MM.1S (cell line): ENCODE measurements around the gene FER.

Source experiments
- DNase-seq: peaks from one replicate; pipeline ENCODE4 v3.0.0-alpha.2; 2015
- H2AFZ ChIP-seq: fragments of 300-600 bp; sonication (generic); 2 replicates; pipeline ENCODE4 v1.6.0; 2016; ENCODE audit warnings: antibody characterized with exemption, low read length
- H3F3A ChIP-seq: fragments of 300-600 bp; sonication (generic); 2 replicates; pipeline ENCODE4 v1.6.1; 2016; ENCODE audit warnings: mild to moderate bottlenecking, antibody characterized with exemption, low read length, moderate library complexity, mixed read lengths; ENCODE audit not compliant: insufficient read depth
- H3K27ac ChIP-seq: fragments of 300-600 bp; sonication (generic); 2 replicates; pipeline ENCODE4 v1.5.1; 2016; ENCODE audit warnings: mild to moderate bottlenecking, low read length
- H3K27me3 ChIP-seq: fragments of 300-600 bp; sonication (generic); replicated peaks from 2 replicates; pipeline ENCODE4 v1.6.0; 2016; ENCODE audit warnings: low read length; ENCODE audit not compliant: insufficient read depth
- H3K36me3 ChIP-seq: fragments of 300-600 bp; sonication (generic); replicated peaks from 2 replicates; pipeline ENCODE4 v1.6.1; 2016; ENCODE audit warnings: mild to moderate bottlenecking, low read length, mixed read lengths; ENCODE audit not compliant: insufficient read depth
- H3K4me1 ChIP-seq: fragments of 300-600 bp; sonication (generic); 2 replicates; pipeline ENCODE4 v1.6.1; 2016; ENCODE audit warnings: low read length, mixed read lengths
- H3K4me2 ChIP-seq: fragments of 300-600 bp; sonication (generic); 2 replicates; pipeline ENCODE4 v1.6.0; 2016; ENCODE audit warnings: low read depth, low read length
- H3K4me3 ChIP-seq: fragments of 300-600 bp; sonication (generic); 2 replicates; pipeline ENCODE4 v1.5.1; 2016; ENCODE audit warnings: low read length, mixed read lengths
- H3K79me2 ChIP-seq: fragments of 300-600 bp; sonication (generic); 2 replicates; pipeline ENCODE4 v1.6.1; 2016; ENCODE audit warnings: mixed run types, low read length, mixed read lengths
- H3K9ac ChIP-seq: fragments of 300-600 bp; sonication (generic); 2 replicates; pipeline ENCODE4 v1.6.1; 2016; ENCODE audit warnings: low read length, mixed read lengths
- H3K9me2 ChIP-seq: fragments of 300-600 bp; sonication (generic); replicated peaks from 2 replicates; pipeline ENCODE4 v1.6.1; 2016; ENCODE audit warnings: mild to moderate bottlenecking, low read length, mixed read lengths; ENCODE audit not compliant: insufficient read depth
- H3K9me3 ChIP-seq: fragments of 300-600 bp; sonication (generic); replicated peaks from 2 replicates; pipeline ENCODE4 v1.6.1; 2016; ENCODE audit warnings: mild to moderate bottlenecking, low read length, mixed read lengths; ENCODE audit not compliant: insufficient read depth
- H4K20me1 ChIP-seq: fragments of 300-600 bp; sonication (generic); 2 replicates; pipeline ENCODE4 v1.6.1; 2016; ENCODE audit warnings: mild to moderate bottlenecking, low read length, moderate library complexity, mixed read lengths; ENCODE audit not compliant: insufficient read depth
- CTCF ChIP-seq: fragments of 300-600 bp; sonication (generic); IDR thresholded peaks from 2 replicates; pipeline ENCODE4 v1.5.1; 2016; ENCODE audit warnings: antibody characterized with exemption, low read length, mixed read lengths
- EZH2 ChIP-seq: fragments of 300-600 bp; sonication (generic); optimal IDR thresholded peaks from 2 replicates; pipeline ENCODE3; 2017; ENCODE audit warnings: low read depth, mild to moderate bottlenecking, antibody characterized with exemption, low read length, mixed read lengths
- EZH2phosphoT487 ChIP-seq: fragments of 300-600 bp; sonication (generic); IDR thresholded peaks from 2 replicates; pipeline ENCODE4 v1.6.1; 2018; ENCODE audit warnings: antibody characterized with exemption, low read length

Gene FER

GRCh38 chr5:108881133-108881532 is 133.4 kb downstream of the FER start:
- no peaks in the 10 kb centered on the region for H3K9me3 ChIP-seq
- no peak overlapping the region for H3K4me3 ChIP-seq
- no peaks in the 10 kb centered on the region for H3K27me3 ChIP-seq
- H3K4me1 ChIP-seq = no peaks in the 10 kb centered on the region
- no peak for DNase-seq
- no peak overlapping the region for H3K4me2 ChIP-seq
- H3K9me2 ChIP-seq = no peaks in the 10 kb centered on the region
- no peaks in the 10 kb centered on the region for H3K79me2 ChIP-seq
- no peaks in the 10 kb centered on the region for H3K36me3 ChIP-seq
- H2AFZ ChIP-seq = no peak overlapping the region
- H4K20me1 ChIP-seq = no peaks in the 10 kb centered on the region
- no peak overlapping the region for H3K27ac ChIP-seq
- TF ChIP-seq CTCF (no peak), EZH2phosphoT487 (no peak), EZH2 (no peak)
- no peaks in the 10 kb centered on the region for H3F3A ChIP-seq
- H3K9ac ChIP-seq = no peak overlapping the region

GRCh38 chr5:108884736-108885135 is 137.0 kb downstream of the FER start:
- DNase-seq = no peak
- no peak overlapping the region for H3K27ac ChIP-seq
- no peaks in the 10 kb centered on the region for H3K9me2 ChIP-seq
- H3K4me2 ChIP-seq = no peak overlapping the region
- no peaks in the 10 kb centered on the region for H3K79me2 ChIP-seq
- H2AFZ ChIP-seq = no peak overlapping the region
- no peaks in the 10 kb centered on the region for H3K9me3 ChIP-seq
- no peaks in the 10 kb centered on the region for H3K36me3 ChIP-seq
- no peaks in the 10 kb centered on the region for H3F3A ChIP-seq
- TF ChIP-seq CTCF (no peak), EZH2phosphoT487 (no peak), EZH2 (no peak)
- H3K9ac ChIP-seq = no peak overlapping the region
- no peak overlapping the region for H3K4me3 ChIP-seq
- H3K27me3 ChIP-seq = no peaks in the 10 kb centered on the region
- H4K20me1 ChIP-seq = no peaks in the 10 kb centered on the region
- H3K4me1 ChIP-seq = no peaks in the 10 kb centered on the region

DNA sequence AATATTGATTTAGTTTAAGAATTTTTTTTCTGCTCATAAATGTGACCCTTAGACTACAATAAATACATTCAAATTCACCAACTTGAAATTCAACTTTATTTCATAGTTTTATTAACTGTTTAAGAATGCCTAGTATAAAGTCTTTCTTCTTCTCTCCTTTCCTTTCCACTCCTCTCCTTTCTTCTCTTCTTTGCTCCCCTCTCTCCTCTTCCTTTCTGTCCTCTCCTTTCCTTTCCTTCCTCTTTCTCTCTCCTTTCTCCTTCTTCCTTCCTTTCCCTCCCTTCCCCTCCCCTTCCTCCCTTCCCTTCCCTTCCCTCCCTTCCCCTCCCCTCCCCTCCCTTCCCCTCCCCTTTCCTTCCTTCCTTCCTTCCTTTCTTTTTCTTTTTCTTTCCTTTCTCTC is 150.6 kb downstream of the FER start:
- Histone ChIP-seq H3K4me3 (no peak overlapping the region), H2AFZ (no peak overlapping the region), H3K4me1 (peaks cover 7% of the 10 kb centered on the region), H3K9me2 (no peaks in the 10 kb centered on the region), H3K36me3 (no peaks in the 10 kb centered on the region), H3K79me2 (no peaks in the 10 kb centered on the region), H3K27ac (no peak overlapping the region), H3K9ac (no peak overlapping the region), H3F3A (no peaks in the 10 kb centered on the region), H3K4me2 (no peak overlapping the region), H3K27me3 (no peaks in the 10 kb centered on the region), H3K9me3 (no peaks in the 10 kb centered on the region), H4K20me1 (no peaks in the 10 kb centered on the region)
- TF ChIP-seq EZH2 (no peak), CTCF (no peak), EZH2phosphoT487 (no peak)
- DNase-seq = no peak
